ENCODE results near the gene CCDC86.
"Not testable (repeated sequence)": the region's sequence is repeated elsewhere in the genome, so short reads cannot be mapped to it uniquely, and the experiment has no call there.

Gene CCDC86, protein sequence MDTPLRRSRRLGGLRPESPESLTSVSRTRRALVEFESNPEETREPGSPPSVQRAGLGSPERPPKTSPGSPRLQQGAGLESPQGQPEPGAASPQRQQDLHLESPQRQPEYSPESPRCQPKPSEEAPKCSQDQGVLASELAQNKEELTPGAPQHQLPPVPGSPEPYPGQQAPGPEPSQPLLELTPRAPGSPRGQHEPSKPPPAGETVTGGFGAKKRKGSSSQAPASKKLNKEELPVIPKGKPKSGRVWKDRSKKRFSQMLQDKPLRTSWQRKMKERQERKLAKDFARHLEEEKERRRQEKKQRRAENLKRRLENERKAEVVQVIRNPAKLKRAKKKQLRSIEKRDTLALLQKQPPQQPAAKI

DNA sequence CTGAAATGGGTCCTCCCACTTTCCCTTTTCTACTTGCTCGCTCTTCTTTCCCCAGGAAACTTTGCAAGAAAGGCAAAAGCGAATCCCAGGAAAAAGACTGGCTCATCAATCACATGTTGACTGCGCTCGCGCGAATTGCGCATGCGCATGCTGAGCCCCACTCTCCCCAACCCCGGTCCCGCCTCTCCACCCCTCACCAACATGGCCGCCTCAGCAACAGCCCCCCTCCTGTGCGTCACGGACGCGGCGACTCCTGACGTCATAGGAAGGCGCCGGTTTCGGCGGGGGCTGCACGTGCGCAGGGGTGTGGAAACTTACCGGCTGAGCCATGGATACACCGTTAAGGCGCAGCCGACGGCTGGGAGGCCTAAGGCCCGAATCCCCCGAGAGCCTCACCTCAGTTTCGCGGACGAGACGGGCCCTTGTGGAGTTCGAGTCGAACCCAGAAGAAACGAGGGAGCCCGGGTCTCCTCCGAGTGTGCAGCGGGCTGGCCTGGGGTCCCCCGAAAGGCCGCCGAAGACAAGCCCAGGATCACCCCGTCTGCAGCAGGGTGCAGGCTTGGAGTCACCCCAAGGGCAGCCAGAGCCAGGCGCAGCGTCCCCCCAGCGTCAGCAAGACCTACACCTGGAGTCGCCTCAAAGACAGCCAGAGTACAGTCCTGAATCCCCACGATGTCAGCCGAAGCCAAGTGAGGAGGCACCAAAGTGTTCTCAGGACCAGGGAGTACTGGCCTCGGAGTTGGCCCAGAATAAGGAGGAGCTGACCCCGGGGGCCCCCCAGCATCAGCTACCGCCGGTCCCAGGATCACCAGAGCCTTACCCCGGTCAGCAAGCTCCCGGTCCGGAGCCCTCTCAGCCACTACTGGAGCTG lies at the start of gene CCDC86:
Gene CCDC86, plus strand, starts transcription at position 317 of the 871 bp plus-strand sequence. Its CDS starts 12 bp downstream, at position 329.
- peak; percentile 95 for DNase-seq

DNA sequence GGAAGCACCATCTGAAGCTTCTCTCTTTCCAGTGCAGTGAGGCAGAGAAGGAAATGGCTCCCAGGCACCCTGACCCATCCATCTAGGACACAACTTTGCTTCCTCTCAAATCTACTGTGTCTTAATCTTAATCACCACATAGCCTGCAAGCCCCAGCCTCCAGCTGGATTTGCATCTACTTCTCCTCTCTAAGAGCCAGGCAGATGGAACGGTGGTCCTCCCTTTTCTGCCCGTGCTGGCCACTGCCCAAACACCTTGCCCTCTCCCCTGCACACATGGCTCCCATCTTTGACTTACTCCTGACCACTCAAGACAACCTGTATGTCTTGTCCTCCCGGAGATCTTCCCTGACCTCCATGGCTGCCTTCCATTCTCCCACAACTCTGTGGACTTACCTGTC lies 49.4 kb upstream of the CCDC86 start:
- DNase-seq = no peak

DNA sequence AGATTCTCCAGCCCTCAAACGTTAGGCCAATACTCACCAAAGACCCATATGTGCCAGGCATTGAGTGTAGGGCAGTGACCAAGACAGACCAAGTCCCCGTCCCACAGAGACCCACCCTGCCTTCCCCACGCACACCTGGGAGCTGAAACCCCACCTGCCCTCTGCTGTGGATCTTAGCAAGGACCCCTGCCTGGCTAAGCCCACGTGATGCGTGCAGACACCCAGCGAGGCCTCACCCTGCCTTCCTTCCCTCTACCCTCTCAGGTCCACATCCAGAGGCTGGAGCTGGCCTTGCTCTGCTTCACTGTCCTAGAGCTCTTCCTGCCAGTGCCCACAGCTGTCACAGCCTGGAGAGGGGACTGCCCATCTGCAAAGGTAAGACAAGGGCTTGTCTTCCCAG lies 46.6 kb upstream of the CCDC86 start:
- no peak for DNase-seq

DNA sequence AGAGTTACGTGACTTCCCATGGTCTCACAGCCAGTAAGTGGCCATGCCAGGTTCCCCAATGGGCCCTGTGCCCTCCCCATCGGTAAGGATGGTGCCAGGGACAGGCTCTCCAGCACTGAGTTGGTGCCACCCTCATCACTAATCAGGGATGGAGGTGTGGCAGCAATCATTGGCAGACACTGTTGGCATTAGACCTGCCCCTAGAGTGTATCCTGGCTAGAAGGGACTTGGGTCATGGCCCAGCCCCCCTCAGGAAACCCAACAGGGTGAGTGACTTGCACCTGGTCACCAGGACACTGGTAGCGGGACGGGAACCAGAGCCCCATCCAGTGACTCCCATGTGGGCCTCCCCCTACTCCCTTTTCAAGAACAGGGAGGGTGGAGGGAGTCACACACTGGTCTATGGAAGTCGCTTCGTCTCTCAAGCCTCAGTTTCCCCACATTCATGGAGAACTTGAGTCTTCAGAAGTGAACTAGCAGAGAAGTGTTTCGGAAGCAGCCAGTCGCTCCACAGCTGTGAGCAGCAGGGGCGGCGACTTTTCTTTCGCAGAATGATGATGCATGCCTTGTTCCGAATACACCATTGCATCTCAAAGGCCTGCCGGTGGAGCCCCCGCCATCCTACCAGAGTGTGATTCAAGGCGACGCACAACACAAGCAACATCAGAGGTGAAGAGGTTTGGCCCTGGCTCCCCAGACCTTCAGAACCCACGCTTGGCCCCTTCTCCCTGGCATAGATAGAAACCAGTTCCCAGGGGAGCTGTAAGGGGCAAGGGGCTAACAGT lies 43.9 kb upstream of the CCDC86 start:
- no peak for DNase-seq

DNA sequence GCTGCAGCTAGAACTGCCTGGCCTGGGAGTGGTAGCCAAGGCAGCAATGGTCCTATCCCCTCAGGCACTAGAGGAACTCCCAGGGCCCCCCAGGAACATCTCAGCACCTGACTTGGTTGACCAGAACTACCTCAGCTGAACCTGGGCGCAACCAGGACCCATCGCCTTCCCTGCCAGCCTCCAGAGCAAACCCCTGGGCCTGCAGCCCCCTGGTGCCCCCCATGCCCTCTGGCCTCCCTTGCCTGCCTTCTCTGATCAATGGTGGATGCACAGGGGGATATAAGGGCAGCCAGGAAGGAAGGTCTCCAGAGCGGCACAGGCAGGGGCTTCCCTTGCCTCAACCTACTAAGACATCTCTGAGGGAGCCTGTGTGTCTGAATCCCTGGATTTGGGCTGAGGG lies 43.3 kb upstream of the CCDC86 start:
- DNase-seq = no peak

DNA sequence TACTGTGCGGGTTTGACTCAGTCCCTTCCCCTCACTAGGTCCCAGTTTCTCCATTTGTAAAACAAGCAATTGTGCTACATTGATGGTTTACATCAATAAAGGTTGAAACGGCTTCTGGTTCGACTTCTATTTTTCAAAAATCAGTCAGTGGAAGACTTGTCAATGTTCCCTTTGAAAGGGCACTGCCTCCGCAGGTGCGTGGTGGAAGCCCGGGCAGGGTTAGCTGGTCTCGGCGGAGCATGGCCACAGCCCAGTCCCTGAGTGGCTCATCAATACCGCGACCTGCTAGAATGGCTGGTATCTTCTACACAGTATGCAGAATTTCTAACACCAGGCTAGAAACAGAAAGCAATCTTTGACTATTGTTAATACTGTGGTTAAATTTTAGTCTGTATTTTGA lies 40.7 kb upstream of the CCDC86 start:
- DNase-seq = no peak

DNA sequence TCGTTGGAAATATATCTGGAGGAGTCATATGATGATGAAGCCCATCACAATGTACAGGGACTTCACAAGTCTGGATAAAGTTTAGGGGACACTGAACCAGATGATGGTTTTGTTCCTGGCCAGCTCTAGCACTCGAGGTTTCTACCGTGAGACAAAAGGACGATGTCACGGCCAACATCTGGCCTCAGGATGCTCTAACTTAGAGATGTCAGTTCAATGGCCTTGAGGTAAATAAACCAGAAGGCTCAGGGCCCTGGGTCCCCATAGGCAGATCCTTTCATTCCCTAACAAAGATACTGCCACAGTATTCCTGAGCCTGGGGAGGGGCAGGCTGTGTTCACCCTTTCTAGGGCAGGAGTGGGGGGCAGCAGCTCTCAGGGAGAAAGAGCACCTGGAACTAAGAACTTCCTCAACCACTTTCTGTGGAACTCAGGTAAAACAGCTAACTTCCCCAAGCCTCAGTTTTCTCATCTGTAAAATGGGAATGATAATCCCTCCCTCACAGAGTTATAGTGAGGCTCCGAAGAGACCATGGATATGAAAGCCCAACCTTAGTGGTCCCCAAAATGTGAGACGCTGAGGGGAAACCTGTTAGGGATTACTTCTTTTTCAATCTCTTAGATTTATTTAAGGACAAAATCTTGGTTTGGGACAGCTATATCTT lies 38.5 kb upstream of the CCDC86 start:
- DNase-seq = no peak

DNA sequence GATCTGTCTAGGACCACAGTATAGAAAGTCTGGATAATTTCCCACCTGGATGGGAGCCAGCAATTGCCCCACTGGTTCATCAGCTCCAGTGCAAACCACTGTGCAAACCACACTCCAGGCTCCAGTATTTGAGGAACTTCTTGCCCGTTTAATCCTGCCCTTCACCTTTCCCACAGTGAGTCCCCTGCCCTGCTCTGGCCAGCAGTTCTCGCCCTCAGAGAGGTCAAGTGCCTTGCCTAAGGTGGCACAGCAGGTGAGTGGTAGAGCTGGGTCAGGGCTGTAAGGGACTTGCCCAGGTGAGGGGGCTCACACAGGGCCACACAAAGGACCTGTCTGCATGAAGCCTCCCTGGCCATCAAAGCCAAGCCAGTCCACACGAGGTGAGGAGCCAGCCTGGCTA lies 32.7 kb upstream of the CCDC86 start:
- no peak for DNase-seq

DNA sequence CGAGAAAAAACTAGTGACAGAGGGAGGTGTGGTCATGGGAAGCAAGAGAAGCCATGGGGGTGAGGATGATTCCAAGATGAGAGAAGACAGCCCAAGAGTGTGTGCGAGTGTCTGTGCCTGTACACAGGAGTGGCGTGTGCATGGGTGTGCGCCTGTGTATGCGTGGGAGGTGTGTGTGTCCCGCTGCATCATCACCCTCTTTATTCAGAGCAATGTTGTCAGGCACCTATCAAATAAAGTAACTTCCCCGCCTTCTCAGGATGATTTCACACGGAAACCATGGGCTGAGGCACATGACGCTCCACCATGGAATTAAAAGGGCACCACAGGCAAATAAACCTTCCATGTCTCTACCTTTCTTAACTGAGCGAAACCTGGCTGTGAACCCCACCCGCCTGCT lies 32.2 kb upstream of the CCDC86 start:
- DNase-seq = no peak

DNA sequence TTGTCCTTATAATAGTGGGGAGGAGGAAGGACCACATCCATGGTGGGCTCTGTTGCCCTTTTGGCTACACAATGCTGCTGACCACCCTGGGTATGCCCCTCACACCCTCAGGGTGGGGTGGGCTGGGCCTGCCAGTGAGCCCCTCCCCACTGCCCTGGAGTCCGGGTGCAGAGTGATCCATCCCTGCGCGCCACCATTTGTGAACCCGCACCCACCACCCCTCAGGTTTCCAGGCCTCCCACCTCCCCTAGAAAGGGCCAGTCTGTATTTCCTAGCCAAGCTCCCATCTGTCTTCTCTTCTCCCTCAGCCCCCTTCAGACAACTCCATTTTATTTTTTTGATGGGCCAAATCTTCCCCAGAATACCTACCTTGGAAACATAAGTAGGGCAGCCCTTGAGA lies 31.8 kb upstream of the CCDC86 start:
- no peak for DNase-seq

DNA sequence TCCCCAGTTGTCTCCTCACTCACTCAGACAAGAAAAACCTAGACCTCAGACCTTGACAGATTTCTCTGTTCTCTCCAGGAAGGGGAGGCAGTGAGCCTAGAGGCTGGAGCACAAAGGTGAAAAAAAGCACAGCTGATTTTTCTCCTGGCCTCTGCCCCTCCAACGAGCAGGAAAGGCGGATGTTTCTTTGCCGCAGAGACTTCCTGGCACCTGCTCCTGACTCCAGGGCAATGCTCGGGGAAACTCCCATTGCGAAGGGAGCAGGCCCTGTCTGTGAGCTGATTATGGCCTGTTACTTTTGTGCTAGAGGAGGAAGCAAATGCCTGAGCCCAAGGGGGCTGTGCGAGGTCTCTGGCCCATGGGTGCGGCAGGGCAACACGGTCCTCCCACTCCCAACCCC lies 31.3 kb upstream of the CCDC86 start:
- DNase-seq = peak; percentile 34

DNA sequence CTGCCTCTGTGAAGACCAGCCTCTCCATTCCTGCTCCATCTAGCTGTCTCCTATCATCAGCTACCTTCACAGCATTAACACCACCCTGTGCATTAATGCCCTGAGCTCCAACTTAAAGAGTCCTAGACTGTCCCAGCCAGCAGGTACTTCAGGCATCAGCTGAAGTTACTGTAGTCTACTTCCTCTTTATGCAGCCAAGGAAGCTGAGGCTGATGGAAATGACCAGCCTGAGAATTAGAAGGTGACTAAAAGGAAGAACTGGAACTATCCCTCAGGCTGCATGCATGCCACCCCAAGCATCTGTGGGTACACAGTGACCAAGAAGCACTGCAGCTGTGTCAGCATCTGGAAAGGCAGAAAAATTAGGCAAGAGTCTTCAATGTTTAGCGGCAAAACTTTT lies 28.6 kb upstream of the CCDC86 start:
- no peak for DNase-seq

DNA sequence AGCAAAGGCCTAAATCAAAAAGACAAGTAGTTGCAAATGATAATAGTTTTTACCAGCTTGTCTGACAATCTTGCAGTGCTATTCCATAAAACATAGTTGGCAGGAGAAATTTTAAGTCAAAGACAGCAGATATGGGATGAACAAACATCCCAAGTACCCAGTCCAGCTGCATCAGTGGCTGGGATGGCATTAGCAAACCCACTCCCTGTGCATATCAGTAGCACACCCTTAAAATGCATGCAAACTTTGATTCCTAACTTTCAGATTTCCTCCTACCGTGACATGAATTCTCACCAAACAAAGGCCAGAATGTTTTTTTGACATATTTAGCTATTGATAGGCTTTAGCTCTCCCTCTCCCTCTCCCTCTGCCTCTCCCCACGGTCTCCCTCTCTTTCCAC lies 27.8 kb upstream of the CCDC86 start:
- no peak for DNase-seq

DNA sequence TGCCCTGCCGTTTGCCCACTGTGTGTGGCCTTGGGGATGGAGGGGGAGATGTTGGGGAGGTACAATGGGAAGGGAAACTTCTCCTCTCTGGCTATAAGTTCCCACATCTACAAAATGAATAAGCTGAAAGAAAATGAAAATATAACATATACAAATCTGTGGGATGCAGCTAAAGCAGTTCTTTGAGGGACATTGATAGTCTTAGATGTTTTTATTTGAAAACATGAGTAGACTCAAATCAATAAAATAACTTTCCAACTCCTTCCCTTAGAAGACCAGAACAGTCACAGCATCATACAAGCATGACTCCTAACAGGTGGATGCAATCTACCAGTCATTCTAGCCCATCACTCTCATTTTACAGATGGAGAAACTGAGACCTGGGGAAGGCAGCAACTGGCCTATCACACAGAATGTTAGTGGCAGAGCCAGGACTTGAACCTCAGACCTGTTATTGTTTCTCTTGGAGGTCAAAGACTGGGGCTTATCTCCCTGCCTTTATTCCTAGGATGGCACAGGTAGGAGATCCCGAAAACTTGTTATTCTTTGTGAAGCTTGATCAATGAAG lies 25.2 kb upstream of the CCDC86 start:
- DNase-seq = no peak

DNA sequence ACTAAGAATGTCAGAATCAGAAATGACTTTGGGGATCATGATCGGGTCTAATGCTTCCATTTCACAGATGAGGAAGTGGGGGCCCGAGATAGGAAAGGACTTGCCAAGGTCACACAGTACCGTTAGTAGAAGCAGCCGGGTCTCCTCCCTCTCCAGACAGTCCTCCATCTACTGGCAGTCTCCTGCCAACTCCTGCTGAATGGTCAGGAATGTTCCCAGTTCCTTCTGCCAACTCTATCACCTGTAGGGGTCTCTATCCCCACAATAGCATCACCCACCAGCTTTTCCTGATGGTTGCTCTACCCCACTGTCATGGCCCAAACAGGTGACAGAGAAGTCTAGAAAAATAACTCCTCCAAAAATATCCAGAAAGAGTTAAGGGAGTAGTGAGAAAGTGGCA lies 23.9 kb upstream of the CCDC86 start:
- DNase-seq = no peak

DNA sequence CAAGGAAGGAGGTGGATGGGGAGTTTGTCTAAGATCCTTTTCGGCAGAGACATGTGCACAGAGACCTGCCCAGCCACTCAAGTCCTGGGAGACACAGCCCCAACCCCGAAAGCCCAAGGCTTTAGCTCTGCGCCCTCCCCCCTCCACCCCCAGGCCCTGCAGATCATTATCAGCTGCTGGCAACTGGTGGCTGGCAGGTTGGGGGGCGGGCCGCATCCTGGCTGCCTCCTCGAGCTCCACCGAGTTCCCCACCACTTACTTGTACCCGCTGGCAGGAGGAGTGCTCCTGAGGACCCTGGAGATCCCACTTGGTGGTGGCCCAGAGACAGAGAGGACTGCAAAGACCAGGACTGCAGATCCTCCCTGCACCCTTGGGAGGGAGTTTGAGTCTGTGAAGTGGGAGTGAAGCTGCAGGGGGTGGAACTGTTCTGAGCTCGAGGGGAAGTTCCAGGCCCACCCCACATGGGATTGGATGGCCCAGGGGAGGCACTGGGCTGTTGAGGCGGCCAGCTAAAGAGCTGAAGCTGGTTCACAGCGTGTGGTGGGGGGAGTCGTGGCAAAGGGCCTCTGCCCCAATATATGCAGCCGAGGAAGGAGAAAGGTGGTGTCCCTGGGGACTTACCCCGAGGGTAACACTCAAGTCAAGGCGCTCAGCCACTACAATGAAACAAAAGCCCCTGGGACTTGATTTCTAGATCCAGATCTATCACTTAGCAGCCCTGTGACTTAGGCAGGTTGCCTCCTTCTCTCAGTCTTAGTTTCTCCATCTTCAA lies 19.9 kb upstream of the CCDC86 start:
- no peak for DNase-seq

DNA sequence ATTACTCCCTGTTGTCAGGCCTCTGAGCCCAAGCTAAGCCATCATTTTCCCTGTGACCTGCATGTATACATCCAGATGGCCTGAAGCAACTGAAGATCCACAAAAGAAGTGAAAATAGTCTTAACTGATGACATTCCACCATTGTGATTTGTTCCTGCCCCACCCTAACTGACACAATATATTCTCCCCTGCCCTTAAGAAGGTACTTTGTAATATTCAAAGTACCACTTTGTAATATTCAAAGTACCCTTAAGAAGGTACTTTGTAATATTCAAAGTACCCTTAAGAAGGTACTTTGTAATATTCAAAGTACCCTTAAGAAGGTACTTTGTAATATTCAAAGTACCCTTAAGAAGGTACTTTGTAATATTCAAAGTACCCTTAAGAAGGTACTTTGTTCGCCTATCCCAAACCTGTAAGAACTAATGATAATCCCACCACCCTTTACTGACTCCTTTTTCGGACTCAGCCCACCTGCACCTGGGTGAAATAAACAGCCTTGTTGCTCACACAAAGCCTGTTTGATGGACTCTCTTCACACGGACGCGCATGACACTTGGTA lies 18.1 kb upstream of the CCDC86 start:
- not testable (repeated sequence) for DNase-seq

DNA sequence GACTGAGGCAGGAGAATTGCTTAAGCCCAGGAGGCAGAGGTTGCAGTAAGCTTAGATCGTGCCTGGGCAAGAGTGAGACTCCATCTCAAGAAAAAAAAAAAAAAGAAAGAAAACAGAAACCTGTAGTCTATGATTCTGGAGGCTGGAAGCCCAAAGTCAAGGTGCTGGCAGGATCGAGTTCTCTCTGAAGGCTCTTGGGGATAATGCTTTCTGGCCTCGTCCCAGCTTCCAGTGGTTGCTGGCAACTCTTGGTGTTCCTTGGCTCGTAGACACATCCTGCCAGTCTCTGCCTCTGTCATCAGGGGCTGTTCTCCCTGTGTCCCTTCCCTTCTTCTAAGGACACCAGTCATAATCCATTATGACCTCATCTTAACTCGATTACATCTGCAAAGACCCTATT lies 16.8 kb upstream of the CCDC86 start:
- DNase-seq = no peak

DNA sequence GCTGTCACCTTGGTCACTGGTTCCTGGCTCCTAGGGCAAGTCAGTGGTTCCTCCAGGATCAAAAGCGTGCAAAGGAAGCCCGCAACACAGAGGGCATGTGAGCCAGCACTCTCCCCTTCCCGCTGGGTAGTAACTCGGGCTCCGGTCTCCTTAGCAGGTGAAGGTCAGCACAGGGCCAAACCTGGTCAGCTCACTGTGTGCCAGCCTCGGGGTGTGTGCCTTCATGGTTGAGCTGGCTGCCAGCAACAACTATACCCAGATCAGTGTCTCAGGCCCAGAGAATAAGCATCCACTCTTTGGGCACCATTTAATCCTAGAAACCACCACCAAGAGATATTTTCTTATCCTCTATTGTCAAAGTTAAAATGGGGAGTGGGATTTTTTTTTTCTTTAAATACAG lies 16.1 kb upstream of the CCDC86 start:
- no peak for DNase-seq

DNA sequence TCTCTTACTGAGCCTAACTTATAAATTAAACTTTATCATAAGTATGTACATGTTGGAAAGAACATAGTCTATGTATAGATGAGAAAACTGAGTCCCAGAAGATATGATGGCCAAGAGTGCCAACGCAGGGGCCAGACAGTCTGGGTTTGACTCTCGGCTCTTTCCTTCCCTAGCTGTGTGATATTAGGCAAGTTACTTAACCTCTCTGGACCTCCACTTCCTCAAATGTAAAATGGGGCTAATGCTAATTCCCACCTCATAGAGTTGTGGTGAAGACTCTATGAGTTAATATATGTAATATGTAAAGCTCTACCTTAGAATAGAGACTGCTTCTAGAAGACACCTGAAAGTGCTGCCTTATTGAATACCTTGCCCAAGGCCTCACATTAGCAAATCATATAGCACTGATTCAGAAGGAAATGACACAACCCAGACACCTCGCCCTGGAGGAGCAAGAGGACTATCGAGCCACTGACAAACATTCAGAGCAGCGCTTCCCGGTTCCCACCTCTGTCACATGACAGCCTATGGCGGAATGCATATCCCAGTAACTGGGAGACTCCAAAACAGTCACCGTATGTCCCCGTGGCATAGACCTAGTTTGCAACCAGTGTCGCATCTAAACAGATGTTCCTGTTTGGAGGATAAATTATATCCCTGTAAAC lies 11.3 kb upstream of the CCDC86 start:
- DNase-seq = no peak

DNA sequence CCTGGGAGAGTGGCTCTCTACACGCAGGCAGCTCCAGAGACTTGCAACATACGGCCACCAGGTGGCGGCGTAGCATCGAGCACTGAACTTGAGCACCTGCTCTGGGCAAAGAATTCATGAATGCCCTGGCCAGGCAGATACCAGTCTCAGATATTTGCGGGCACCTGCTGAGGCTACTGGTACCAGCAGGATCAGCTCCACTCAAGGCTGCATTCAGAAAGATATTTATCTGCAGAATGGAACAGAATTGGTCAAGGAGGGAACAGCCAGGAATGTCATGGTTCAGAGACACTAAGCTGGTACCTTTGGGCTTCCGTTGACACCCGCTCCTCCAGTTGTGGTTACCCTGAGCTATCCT lies 10.8 kb upstream of the CCDC86 start:
- DNase-seq = peak; percentile 81

Measured in NCI-H146 (cell line).